ENCODE measurements around the gene NOS1AP. TPM values are rescaled to one million over a fixed set of nuclear protein-coding genes. Genes with fewer than 3 reads are reported as not detected.

Gene NOS1AP
- polyA plus RNA-seq, 1 of the 3 experiments (the other 2 are of a cell fraction), result 0.03 TPM

GRCh38 chr1:162353078-162353477 lies 283.6 kb downstream of the NOS1AP start:
- H3K9me3 ChIP-seq, result no peaks in the 10 kb centered on the region
- H3K4me3 ChIP-seq (ENCODE audit: low read depth in 2 of 2, low read length in 1 of 2), result no peak overlapping the region
- H2AFZ ChIP-seq (ENCODE audit: low read depth), result no peak overlapping the region
- H3F3A ChIP-seq (replicated peaks; ENCODE audit: insufficient read depth), result no peaks in the 10 kb centered on the region
- H3K9me2 ChIP-seq, result no peaks in the 10 kb centered on the region
- POLR2A ChIA-PET, result no interaction called here
- H3K9ac ChIP-seq, result no peak overlapping the region
- DNase-seq, result no peak
- no peak overlapping the region for H3K27ac ChIP-seq (ENCODE audit: low read depth in 2 of 2, low read length in 1 of 2)
- WGBS (ENCODE audit: low lambda C conversion rate), result 76% methylated on average over 9 of the region's 9 CpGs
- H4K20me1 ChIP-seq (ENCODE audit: insufficient read depth), result no peaks in the 10 kb centered on the region
- no peaks in the 10 kb centered on the region for H3K79me2 ChIP-seq (ENCODE audit: insufficient read depth)
- no peaks in the 10 kb centered on the region for H3K36me3 ChIP-seq (replicated peaks in 1 of 2; ENCODE audit: control insufficient read depth in 1 of 2, insufficient read depth in 2 of 2, low read length in 1 of 2)
- CTCF ChIA-PET, result interaction anchor here (5.0 kb wide), 1 partner anchor 38 kb away, joined by 63 read pairs; no protein-coding TSS in a partner anchor
- peaks cover 0 to 4% of the 10 kb centered on the region in 2 experiments; a peak in 3 of 4 replicates for H3K4me1 ChIP-seq (ENCODE audit: control insufficient read depth in 1 of 2, insufficient read depth in 2 of 2, low read depth in 1 of 2, low read length in 1 of 2)
- no peak overlapping the region for H3K4me2 ChIP-seq
- no peaks in the 10 kb centered on the region for H3K27me3 ChIP-seq (ENCODE audit: insufficient read depth)
- TF ChIP-seq GATA2 (CRISPR knock-in tag; IDR thresholded peaks at IDR 0.05), result no peak
- no peak for TF ChIP-seq USF2 (IDR thresholded peaks at IDR 0.05; ENCODE audit: borderline replicate concordance, low read depth, low read length)
- TF ChIP-seq SIN3A (IDR thresholded peaks at IDR 0.05; ENCODE audit: borderline replicate concordance, low read depth, low read length), result no peak
- no peak for TF ChIP-seq IRF3 (IDR thresholded peaks at IDR 0.05; ENCODE audit: low read depth, low read length)
- TF ChIP-seq NRF1 (IDR thresholded peaks at IDR 0.05; ENCODE audit: low read depth, low read length), result no peak
- no peak for TF ChIP-seq TEAD4 (IDR thresholded peaks at IDR 0.05; ENCODE audit: borderline replicate concordance, insufficient read depth)
- TF ChIP-seq EZH2phosphoT487 (IDR thresholded peaks at IDR 0.05; ENCODE audit: borderline replicate concordance, low read depth), result no peak
- no peak for TF ChIP-seq ELF1 (IDR thresholded peaks at IDR 0.05)
- no peak for TF ChIP-seq USF1 (IDR thresholded peaks at IDR 0.05; ENCODE audit: borderline replicate concordance, low read depth)
- TF ChIP-seq PBX3 (IDR thresholded peaks at IDR 0.05), result no peak
- TF ChIP-seq RFX5 (IDR thresholded peaks at IDR 0.05; ENCODE audit: low read length), result no peak
- TF ChIP-seq CHD2 (IDR thresholded peaks at IDR 0.05; ENCODE audit: low read length, partially characterized antibody), result no peak

- Histone ChIP-seq H2AFZ (ENCODE audit: low read depth) (no peak overlapping the region), H3K9ac (no peak overlapping the region), H3F3A (replicated peaks; ENCODE audit: insufficient read depth) (no peaks in the 10 kb centered on the region), H3K9me3 (no peaks in the 10 kb centered on the region), H3K27me3 (ENCODE audit: insufficient read depth) (no peaks in the 10 kb centered on the region), H3K4me2 (no peak overlapping the region), H3K4me3 (ENCODE audit: low read depth in 2 of 2, low read length in 1 of 2) (no peak overlapping the region), H3K36me3 (replicated peaks in 1 of 2; ENCODE audit: control insufficient read depth in 1 of 2, insufficient read depth in 2 of 2, low read length in 1 of 2) (no peaks in the 10 kb centered on the region), H3K79me2 (ENCODE audit: insufficient read depth) (no peaks in the 10 kb centered on the region), H4K20me1 (ENCODE audit: insufficient read depth) (no peaks in the 10 kb centered on the region), H3K9me2 (no peaks in the 10 kb centered on the region), H3K4me1 (ENCODE audit: control insufficient read depth in 1 of 2, insufficient read depth in 2 of 2, low read depth in 1 of 2, low read length in 1 of 2) (peaks cover 0 to 4% of the 10 kb centered on the region in 2 experiments; a peak in 3 of 4 replicates), H3K27ac (ENCODE audit: low read depth in 2 of 2, low read length in 1 of 2) (no peak overlapping the region)
- 45% methylated on average over 5 of the region's 5 CpGs for WGBS (ENCODE audit: low lambda C conversion rate)
- ChIA-PET CTCF (interaction anchor here (5.0 kb wide), 1 partner anchor 38 kb away, joined by 63 read pairs; no protein-coding TSS in a partner anchor), POLR2A (no interaction called here)
- DNase-seq, result no peak
- no peak for TF ChIP-seq GATA2 (CRISPR knock-in tag; IDR thresholded peaks at IDR 0.05)
- no peak for TF ChIP-seq POLR2AphosphoS5 (IDR thresholded peaks at IDR 0.05; ENCODE audit: low read depth, low read length)
- TF ChIP-seq TEAD4 (IDR thresholded peaks at IDR 0.05; ENCODE audit: borderline replicate concordance, insufficient read depth), result no peak
- TF ChIP-seq RFX5 (IDR thresholded peaks at IDR 0.05; ENCODE audit: low read length), result no peak
- no peak for TF ChIP-seq EP300 (IDR thresholded peaks at IDR 0.05; ENCODE audit: borderline replicate concordance in 1 of 2, low read depth in 1 of 2, low read length in 1 of 2)
- no peak for TF ChIP-seq GABPA (IDR thresholded peaks at IDR 0.05; ENCODE audit: low read depth)
- TF ChIP-seq CHD2 (IDR thresholded peaks at IDR 0.05; ENCODE audit: low read length, partially characterized antibody), result no peak
- TF ChIP-seq NRF1 (IDR thresholded peaks at IDR 0.05; ENCODE audit: low read depth, low read length), result no peak
- TF ChIP-seq FOXJ3 (CRISPR knock-in tag; IDR thresholded peaks at IDR 0.05), result no peak
- no peak for TF ChIP-seq FOSL2 (IDR thresholded peaks at IDR 0.05; ENCODE audit: borderline replicate concordance, low read depth)
- no peak for TF ChIP-seq TAF1 (IDR thresholded peaks at IDR 0.05; ENCODE audit: borderline replicate concordance, low read depth, low read length)
- no peak for TF ChIP-seq USF1 (IDR thresholded peaks at IDR 0.05; ENCODE audit: borderline replicate concordance, low read depth)
- no peak for TF ChIP-seq MAX (IDR thresholded peaks at IDR 0.05; ENCODE audit: low read depth)
- TF ChIP-seq SIN3A (IDR thresholded peaks at IDR 0.05; ENCODE audit: borderline replicate concordance, low read depth, low read length), result no peak
Observed at GRCh38 chr1:162353702-162354101, 284.2 kb downstream of the NOS1AP start.

Measured in SK-N-SH (cell line).